Right atrium auricular region (tissue), 2 donors: ENCODE results near the gene HTN3. TPM values are rescaled to one million over a fixed set of nuclear protein-coding genes. Genes with fewer than 3 reads are reported as not detected.
"Not testable (repeated sequence)": the region's sequence is repeated elsewhere in the genome, so short reads cannot be mapped to it uniquely, and the experiment has no call there.

ENCODE experiments used
- DNase-seq: peaks from one replicate; pipeline ENCODE4 v3.0.0-alpha.2; 2019; ENCODE audit warnings: low spot score
- H3K27ac ChIP-seq, 2 donors: fragments of 200-600 bp; sonication (generic); 1 replicate in 1 of 2; 2 replicates in 1 of 2; pipeline ENCODE4 v1.5.1; 2016 to 2019
- H3K27me3 ChIP-seq, 2 donors: fragments of 200-600 bp; sonication (generic); one replicate each; pipeline versions ENCODE4 v1.5.1 to v1.6.0; 2017 to 2019
- H3K36me3 ChIP-seq: fragments of 200-600 bp; sonication (generic); one replicate; pipeline ENCODE4 v1.5.1; 2016
- H3K4me1 ChIP-seq, 2 donors: fragments of 200-600 bp; sonication (generic); one replicate each; pipeline versions ENCODE4 v1.5.1 to v1.6.0; 2017 to 2019
- H3K4me3 ChIP-seq, 2 donors: fragments of 200-600 bp; sonication (generic); 1 replicate in 1 of 2; 2 replicates in 1 of 2; pipeline ENCODE4 v1.5.1; 2017 to 2019; ENCODE audit warnings: mild to moderate bottlenecking in 1 of 2, moderate library complexity in 1 of 2
- H3K9me3 ChIP-seq, 2 donors: fragments of 200-600 bp; sonication (generic); one replicate each; pipeline ENCODE4 v1.5.1; 2019
- CTCF ChIP-seq, 2 donors: fragments of 200-600 bp; sonication (generic); IDR thresholded peaks; one replicate each; pipeline ENCODE4 v1.5.1; 2019; ENCODE audit warnings: antibody characterized with exemption in 2 of 2
- total RNA-seq, 2 donors: library from RNA; depleted of rRNA; stranded (reverse); fragments of >200 nt; gene quantifications; one replicate each; pipeline ENCODE4 v1.1.0, GENCODE V29; 2016

The HTN3 gene
- total RNA-seq, 2 donors from 2014 or later = not detected

GRCh38 chr4:70027011-70027410, 1.2 kb upstream of the HTN3 start:
- TF ChIP-seq CTCF (IDR thresholded peaks at IDR 0.05) = no peak
- Histone ChIP-seq H3K27ac (no peak overlapping the region), H3K4me1 (no peaks in the 10 kb centered on the region), H3K4me3 (no peak overlapping the region), H3K27me3 (no peaks in the 10 kb centered on the region), H3K36me3 (no peaks in the 10 kb centered on the region), H3K9me3 (no peaks in the 10 kb centered on the region)
- DNase-seq = no peak

- H3K27ac ChIP-seq, H3K36me3 ChIP-seq, H3K4me1 ChIP-seq, H3K4me3 ChIP-seq, H3K27me3 ChIP-seq, DNase-seq: not testable (repeated sequence)
- H3K9me3 ChIP-seq = peaks cover 0 to 14% of the 10 kb centered on the region in 2 donors
Observed at GRCh38 chr4:70037559-70037958, 9.3 kb downstream of the HTN3 start.

GRCh38 chr4:70039928-70040327, 11.7 kb downstream of the HTN3 start:
- H3K4me3 ChIP-seq, H3K9me3 ChIP-seq, H3K27ac ChIP-seq, H3K27me3 ChIP-seq, H3K4me1 ChIP-seq, H3K36me3 ChIP-seq, DNase-seq: not testable (repeated sequence)

GRCh38 chr4:70041652-70042286, 13.5 kb downstream of the HTN3 start:
- H3K27ac ChIP-seq = no peak overlapping the region
- no peaks in the 10 kb centered on the region for H3K36me3 ChIP-seq
- peaks cover 0 to 5% of the 10 kb centered on the region in 2 donors for H3K9me3 ChIP-seq
- no peak for TF ChIP-seq CTCF (IDR thresholded peaks at IDR 0.05)
- H3K27me3 ChIP-seq = no peaks in the 10 kb centered on the region
- H3K4me1 ChIP-seq = no peaks in the 10 kb centered on the region
- H3K4me3 ChIP-seq = no peak overlapping the region
- no peak for DNase-seq

- H3K27me3 ChIP-seq, DNase-seq, H3K4me3 ChIP-seq, H3K27ac ChIP-seq, H3K4me1 ChIP-seq, H3K9me3 ChIP-seq, H3K36me3 ChIP-seq: not testable (repeated sequence)
Observed at GRCh38 chr4:70050138-70050537, 21.9 kb downstream of the HTN3 start, which contains the start of gene HTN1. Gene HTN1, plus strand, starts transcription at chr4:70050438. Its CDS starts 2,639 bp downstream, at chr4:70053077.

- not testable (repeated sequence) for H3K36me3 ChIP-seq, DNase-seq, H3K27ac ChIP-seq, H3K4me1 ChIP-seq, H3K4me3 ChIP-seq, H3K27me3 ChIP-seq, H3K9me3 ChIP-seq
Observed at GRCh38 chr4:70056534-70056933, 28.3 kb downstream of the HTN3 start.

GRCh38 chr4:70057651-70058050, 29.4 kb downstream of the HTN3 start:
- Histone ChIP-seq H3K27ac (no peak overlapping the region), H3K4me3 (no peak overlapping the region), H3K4me1 (no peaks in the 10 kb centered on the region), H3K9me3 (peaks cover 0 to 8% of the 10 kb centered on the region in 2 donors), H3K27me3 (no peaks in the 10 kb centered on the region), H3K36me3 (no peaks in the 10 kb centered on the region)
- DNase-seq = no peak
- no peak for TF ChIP-seq CTCF (IDR thresholded peaks at IDR 0.05)

- DNase-seq = no peak
- no peak overlapping the region for H3K4me3 ChIP-seq
- H3K4me1 ChIP-seq = no peaks in the 10 kb centered on the region
- TF ChIP-seq CTCF (IDR thresholded peaks at IDR 0.05) = no peak
- no peaks in the 10 kb centered on the region for H3K36me3 ChIP-seq
- H3K27me3 ChIP-seq = no peaks in the 10 kb centered on the region
- H3K27ac ChIP-seq = no peak overlapping the region
- H3K9me3 ChIP-seq = peaks cover 0 to 5% of the 10 kb centered on the region in 2 donors
Observed at GRCh38 chr4:70059149-70059548, 30.9 kb downstream of the HTN3 start.
